ENCODE results near the gene MAGEB1.

MAGEB1 gene

DNA sequence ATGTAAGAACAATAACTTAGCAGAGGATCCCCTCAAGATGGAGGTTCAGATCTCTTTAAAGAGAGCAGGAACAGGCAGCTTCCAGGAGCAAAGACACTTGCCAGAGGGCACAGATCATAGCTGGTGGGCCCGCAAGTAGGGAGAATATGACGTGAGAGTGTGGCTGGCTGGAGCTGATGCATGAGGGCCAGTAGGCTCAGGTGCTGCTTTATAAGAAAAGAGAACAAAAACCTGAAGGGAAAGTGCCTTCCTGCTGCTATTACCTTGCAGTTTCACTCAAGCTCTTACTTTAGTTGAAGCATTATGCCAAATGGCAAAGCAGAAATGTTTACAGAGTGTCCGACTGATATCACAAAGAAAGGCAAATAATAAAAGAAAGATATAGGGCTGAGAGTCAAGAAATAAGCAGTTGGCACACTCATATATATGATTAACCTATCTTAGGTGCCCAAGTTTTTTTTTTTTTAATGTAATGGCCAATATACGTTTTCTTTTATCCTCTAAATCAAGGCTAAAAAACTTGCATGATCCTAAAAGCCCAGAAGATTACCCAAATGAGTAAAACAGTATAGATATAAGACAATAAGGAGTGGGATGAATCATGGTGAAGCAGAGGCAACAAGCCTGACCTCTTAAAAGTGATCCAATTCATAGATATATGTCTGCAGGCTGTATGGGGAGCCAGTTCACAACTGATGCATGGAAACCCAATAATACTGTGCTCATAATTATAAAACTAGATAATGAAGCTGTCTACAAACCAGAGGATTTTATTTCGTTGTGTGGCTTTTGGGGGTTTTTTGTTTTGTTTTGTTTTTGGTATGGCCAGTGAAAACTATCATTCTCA is 49.7 kb downstream of the MAGEB1 start:
- no peak for DNase-seq (ENCODE audit: low read depth in 2 of 2)

DNA sequence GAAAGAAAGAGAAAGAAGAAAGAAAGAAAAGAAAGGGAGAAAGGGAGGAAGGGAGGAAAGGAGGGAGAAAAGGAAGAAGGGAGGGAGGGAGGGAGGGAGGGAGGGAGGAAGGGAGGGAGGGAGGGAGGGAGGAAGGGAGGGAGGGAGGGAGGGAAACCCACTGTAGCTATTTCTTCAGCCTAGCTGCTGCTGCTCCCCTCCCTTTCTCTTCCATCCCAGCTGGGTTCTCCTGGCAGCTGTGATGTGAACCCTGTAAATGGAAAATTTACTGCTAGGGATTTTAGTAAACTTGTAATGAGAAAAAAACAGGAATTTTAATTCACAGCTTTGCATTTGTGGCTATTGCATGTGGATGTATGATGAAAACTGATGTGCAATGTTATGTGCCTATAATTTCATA is 54.3 kb downstream of the MAGEB1 start:
- no peak for DNase-seq (ENCODE audit: low read depth in 2 of 2)

All from stimulated activated CD4-positive, alpha-beta T cell treated with anti-CD3 and anti-CD28 coated beads, Interleukin-15, amount 100 ng/mL, for 48 hours (primary cell).